SU-DHL-6 (cell line): ENCODE results near the gene GPN2.

Source experiments
- CTCF ChIP-seq: fragments of 200-600 bp; sonication (generic); IDR thresholded peaks from one replicate; pipeline ENCODE4 v1.5.1; 2017; ENCODE audit warnings: antibody characterized with exemption, mild to moderate bottlenecking, low read length, moderate library complexity; ENCODE audit not compliant: insufficient read depth, poor library complexity, severe bottlenecking
- EZH2phosphoT487 ChIP-seq: fragments of 200-600 bp; sonication (generic), shearing (Covaris generic); conservative IDR thresholded peaks from 2 replicates; pipeline ENCODE4 v1.6.1; 2018; ENCODE audit warnings: mild to moderate bottlenecking, antibody characterized with exemption, low read length, moderate library complexity, mixed read lengths

- TF ChIP-seq CTCF (no peak), EZH2phosphoT487 (no peak)
Observed at GRCh38 chr1:26861286-26861701, 28.8 kb downstream of the GPN2 start.
